Panc1 (cell line): ENCODE data around the gene LRIF1. TPM values are rescaled to one million over a fixed set of nuclear protein-coding genes. Genes with fewer than 3 reads are reported as not detected.

Experiments used
- ATAC-seq: fragments of 200-7000 bp; cut with Tn5 transposase; 2 replicates; pipeline ENCODE4 v1.9.1; 2020; ENCODE audit warnings: mild to moderate bottlenecking, moderate library complexity
- BruUV-seq: library from RNA; stranded (reverse); fragments of 400-500 nt; replicated peaks from 2 replicates; lab custom pipeline; 2021; lab: Mats Ljungman, UMichigan
- CTCF ChIA-PET: fragments of 300-600 bp; sonication (Branson Sonifier 250); formaldehyde crosslinking; loops from one replicate; lab custom pipeline; 2022; ENCODE audit warnings: antibody characterized with exemption; lab: Charles Lee
- POLR2A ChIA-PET: fragments of 300-600 bp; sonication (Branson Sonifier 250); formaldehyde crosslinking; loops from one replicate; lab custom pipeline; 2022; ENCODE audit warnings: antibody characterized with exemption; lab: Charles Lee
- DNase-seq: peaks from one replicate; pipeline ENCODE4 v3.0.0-alpha.2; 2010; ENCODE audit warnings: low read depth, low spot score
- H3K27ac ChIP-seq: 2 replicates; pipeline ENCODE4 v1.5.1; 2011; ENCODE audit warnings: mild to moderate bottlenecking, low read length, inconsistent platforms
- H3K27me3 ChIP-seq: fragments of 200-500 bp; sonication (Bioruptor generic); 2 replicates; pipeline ENCODE4 v1.6.0; 2014; ENCODE audit warnings: low read length, inconsistent platforms; ENCODE audit not compliant: control insufficient read depth, insufficient read depth
- H3K36me3 ChIP-seq: fragments of 200-500 bp; sonication (Bioruptor generic); 2 replicates; pipeline ENCODE4 v1.5.1; 2014; ENCODE audit warnings: inconsistent platforms, mild to moderate bottlenecking, low read length, moderate library complexity; ENCODE audit not compliant: control insufficient read depth, insufficient read depth
- H3K4me1 ChIP-seq: 2 replicates; pipeline ENCODE4 v1.5.1; 2011; ENCODE audit warnings: inconsistent platforms, mild to moderate bottlenecking, low read length, moderate library complexity; ENCODE audit not compliant: control insufficient read depth, insufficient read depth
- H3K4me3 ChIP-seq, 2 experiments: 2 replicates each; pipeline ENCODE4 v1.5.1; 2011 to 2012; ENCODE audit warnings: low read depth in 2 of 2, low read length in 2 of 2, mild to moderate bottlenecking in 2 of 2, inconsistent platforms in 1 of 2, moderate library complexity in 1 of 2
- H3K9me3 ChIP-seq: fragments of 200-500 bp; sonication (Bioruptor generic); 2 replicates; pipeline ENCODE4 v1.5.1; 2014; ENCODE audit warnings: low read depth, mild to moderate bottlenecking, inconsistent platforms, low read length, moderate library complexity; ENCODE audit not compliant: control insufficient read depth, insufficient read depth
- POLR2AphosphoS5 ChIP-seq: IDR thresholded peaks from 2 replicates; pipeline ENCODE4 v1.6.1; 2012; ENCODE audit warnings: mild to moderate bottlenecking, low read depth, low read length, moderate library complexity
- SIN3A ChIP-seq: IDR thresholded peaks from 2 replicates; pipeline ENCODE4 v1.6.1; 2012; ENCODE audit warnings: low read depth, mild to moderate bottlenecking, low read length, moderate library complexity, borderline replicate concordance; ENCODE audit not compliant: insufficient read depth
- TCF7L2 ChIP-seq: IDR thresholded peaks from 2 replicates; pipeline ENCODE4 v1.6.1; 2011; ENCODE audit warnings: mild to moderate bottlenecking, low read depth, low read length, inconsistent platforms
- in situ Hi-C: cut with HindIII; loops from 2 replicates; pipeline ENCODE4 v1.10.0; 2016; ENCODE audit warnings: low sequenced_read_pairs, low pct_unique_long_range_greater_than_20kb
- intact Hi-C: fragments of 100-400 bp; cut with micrococcal nuclease; formaldehyde crosslinking; loops from one replicate; pipeline ENCODE4 v1.10.0; 2022; ENCODE audit not compliant: unreplicated experiment
- total RNA-seq: library from RNA; stranded (reverse); gene quantifications from one replicate; pipeline ENCODE4 v1.2.1, GENCODE V29; 2021; ENCODE audit not compliant: unreplicated experiment
- TF ChIP-seq, protein P1 (sequence below): fragments of 450-650 bp; IDR thresholded peaks from 2 replicates; pipeline ENCODE4 v1.5.1; 2017; ENCODE audit warnings: mild to moderate bottlenecking
- TF ChIP-seq, protein P2 (sequence below), 2 experiments: IDR thresholded peaks; 2 replicates each; pipeline ENCODE4 v1.6.1; 2011 to 2012; ENCODE audit warnings: low read depth in 2 of 2, control low read depth in 1 of 2, low read length in 1 of 2, mild to moderate bottlenecking in 1 of 2, moderate library complexity in 1 of 2; ENCODE audit not compliant: insufficient read depth in 1 of 2

Gene LRIF1
- total RNA-seq, 1 experiment from 2014 or later = 34.1 TPM

DNA sequence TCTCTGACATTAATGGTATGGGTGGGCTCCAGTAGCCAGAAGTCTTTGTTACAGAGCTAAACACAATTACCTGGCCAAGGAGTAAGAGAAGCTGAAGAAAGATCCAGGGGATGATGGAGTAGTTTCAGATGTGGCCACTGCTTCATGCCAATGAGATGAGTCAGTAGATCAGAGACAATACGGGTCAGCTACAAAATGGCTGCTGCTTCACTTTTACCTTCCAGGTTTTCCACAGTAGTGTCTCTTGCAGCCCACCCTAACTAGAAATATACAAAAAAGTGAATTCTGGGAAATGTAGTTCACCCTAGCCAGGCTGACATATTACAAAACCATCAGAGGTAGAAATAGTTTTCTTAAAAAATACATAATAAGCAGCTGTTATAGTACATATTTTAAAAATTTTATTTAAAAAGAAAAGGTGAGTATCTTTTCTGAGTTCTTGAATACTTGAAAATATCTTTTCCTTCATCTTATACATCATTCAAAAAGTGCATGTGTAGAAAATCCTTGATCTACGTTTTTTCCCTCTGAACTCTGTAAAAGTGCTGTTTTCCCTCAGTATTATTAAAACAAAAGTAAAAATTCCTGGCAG lies 36.1 kb downstream of the LRIF1 start:
- ChIA-PET POLR2A (no interaction called here), CTCF (no interaction called here)
- H3K4me3 ChIP-seq = no peak overlapping the region
- no peak for ATAC-seq
- no peak overlapping the region for H3K27ac ChIP-seq
- H3K9me3 ChIP-seq = no peaks in the 10 kb centered on the region
- no peaks in the 10 kb centered on the region for H3K36me3 ChIP-seq
- TF ChIP-seq, protein P1, sequence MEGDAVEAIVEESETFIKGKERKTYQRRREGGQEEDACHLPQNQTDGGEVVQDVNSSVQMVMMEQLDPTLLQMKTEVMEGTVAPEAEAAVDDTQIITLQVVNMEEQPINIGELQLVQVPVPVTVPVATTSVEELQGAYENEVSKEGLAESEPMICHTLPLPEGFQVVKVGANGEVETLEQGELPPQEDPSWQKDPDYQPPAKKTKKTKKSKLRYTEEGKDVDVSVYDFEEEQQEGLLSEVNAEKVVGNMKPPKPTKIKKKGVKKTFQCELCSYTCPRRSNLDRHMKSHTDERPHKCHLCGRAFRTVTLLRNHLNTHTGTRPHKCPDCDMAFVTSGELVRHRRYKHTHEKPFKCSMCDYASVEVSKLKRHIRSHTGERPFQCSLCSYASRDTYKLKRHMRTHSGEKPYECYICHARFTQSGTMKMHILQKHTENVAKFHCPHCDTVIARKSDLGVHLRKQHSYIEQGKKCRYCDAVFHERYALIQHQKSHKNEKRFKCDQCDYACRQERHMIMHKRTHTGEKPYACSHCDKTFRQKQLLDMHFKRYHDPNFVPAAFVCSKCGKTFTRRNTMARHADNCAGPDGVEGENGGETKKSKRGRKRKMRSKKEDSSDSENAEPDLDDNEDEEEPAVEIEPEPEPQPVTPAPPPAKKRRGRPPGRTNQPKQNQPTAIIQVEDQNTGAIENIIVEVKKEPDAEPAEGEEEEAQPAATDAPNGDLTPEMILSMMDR = no peak
- TF ChIP-seq SIN3A (no peak), TCF7L2 (no peak), POLR2AphosphoS5 (no peak)
- TF ChIP-seq, protein P2, sequence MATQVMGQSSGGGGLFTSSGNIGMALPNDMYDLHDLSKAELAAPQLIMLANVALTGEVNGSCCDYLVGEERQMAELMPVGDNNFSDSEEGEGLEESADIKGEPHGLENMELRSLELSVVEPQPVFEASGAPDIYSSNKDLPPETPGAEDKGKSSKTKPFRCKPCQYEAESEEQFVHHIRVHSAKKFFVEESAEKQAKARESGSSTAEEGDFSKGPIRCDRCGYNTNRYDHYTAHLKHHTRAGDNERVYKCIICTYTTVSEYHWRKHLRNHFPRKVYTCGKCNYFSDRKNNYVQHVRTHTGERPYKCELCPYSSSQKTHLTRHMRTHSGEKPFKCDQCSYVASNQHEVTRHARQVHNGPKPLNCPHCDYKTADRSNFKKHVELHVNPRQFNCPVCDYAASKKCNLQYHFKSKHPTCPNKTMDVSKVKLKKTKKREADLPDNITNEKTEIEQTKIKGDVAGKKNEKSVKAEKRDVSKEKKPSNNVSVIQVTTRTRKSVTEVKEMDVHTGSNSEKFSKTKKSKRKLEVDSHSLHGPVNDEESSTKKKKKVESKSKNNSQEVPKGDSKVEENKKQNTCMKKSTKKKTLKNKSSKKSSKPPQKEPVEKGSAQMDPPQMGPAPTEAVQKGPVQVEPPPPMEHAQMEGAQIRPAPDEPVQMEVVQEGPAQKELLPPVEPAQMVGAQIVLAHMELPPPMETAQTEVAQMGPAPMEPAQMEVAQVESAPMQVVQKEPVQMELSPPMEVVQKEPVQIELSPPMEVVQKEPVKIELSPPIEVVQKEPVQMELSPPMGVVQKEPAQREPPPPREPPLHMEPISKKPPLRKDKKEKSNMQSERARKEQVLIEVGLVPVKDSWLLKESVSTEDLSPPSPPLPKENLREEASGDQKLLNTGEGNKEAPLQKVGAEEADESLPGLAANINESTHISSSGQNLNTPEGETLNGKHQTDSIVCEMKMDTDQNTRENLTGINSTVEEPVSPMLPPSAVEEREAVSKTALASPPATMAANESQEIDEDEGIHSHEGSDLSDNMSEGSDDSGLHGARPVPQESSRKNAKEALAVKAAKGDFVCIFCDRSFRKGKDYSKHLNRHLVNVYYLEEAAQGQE (IDR thresholded peaks at IDR 0.05; ENCODE audit: insufficient read depth in 1 of 2, low read depth in 2 of 2, low read length in 1 of 2) = no peak
- H3K4me1 ChIP-seq = no peaks in the 10 kb centered on the region
- no peaks in the 10 kb centered on the region for H3K27me3 ChIP-seq
- intact Hi-C loops = no loop called here
- no peak for DNase-seq
- in situ Hi-C loops = no loop called here
- no TSS peak for BruUV-seq

DNA sequence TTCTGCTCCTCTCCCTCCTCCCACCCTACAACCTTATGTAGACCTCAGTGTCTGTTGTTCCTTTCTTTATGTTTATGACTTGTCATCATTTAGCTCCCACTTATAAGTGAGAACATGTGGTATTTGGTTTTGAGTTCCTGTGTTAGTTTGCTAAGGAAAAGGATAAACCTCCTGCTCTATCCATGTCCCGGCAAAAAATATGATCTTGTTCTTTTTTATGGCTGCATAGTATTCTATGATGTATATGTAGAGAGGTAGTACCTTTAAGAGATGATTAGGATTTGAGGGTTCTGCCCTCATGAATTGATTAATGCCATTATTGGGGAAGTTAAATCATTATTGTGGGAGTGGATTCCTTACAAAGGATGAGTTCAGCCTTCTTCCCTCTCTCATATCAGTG lies 41.8 kb downstream of the LRIF1 start:
- BruUV-seq = no TSS peak

More for the DNA sequence above, 41.8 kb downstream of the LRIF1 start:
- Histone ChIP-seq H3K9me3 (no peaks in the 10 kb centered on the region), H3K36me3 (no peaks in the 10 kb centered on the region), H3K27me3 (no peaks in the 10 kb centered on the region), H3K4me3 (no peak overlapping the region), H3K27ac (no peak overlapping the region), H3K4me1 (no peaks in the 10 kb centered on the region)
- no peak for ATAC-seq
- in situ Hi-C loops (no loop called here), intact Hi-C loops (no loop called here)
- TF ChIP-seq SIN3A (no peak), TCF7L2 (no peak), POLR2AphosphoS5 (no peak)
- TF ChIP-seq, protein P2 (IDR thresholded peaks at IDR 0.05; ENCODE audit: insufficient read depth in 1 of 2, low read depth in 2 of 2, low read length in 1 of 2) = no peak
- TF ChIP-seq, protein P1 = no peak
- ChIA-PET POLR2A (no interaction called here), CTCF (no interaction called here)
- DNase-seq = no peak
